Panc1 (cell line): Measurements from ENCODE around the gene TUBGCP3. TPM values are rescaled to one million over a fixed set of nuclear protein-coding genes. Genes with fewer than 3 reads are reported as not detected.

Source experiments
- ATAC-seq: fragments of 200-7000 bp; cut with Tn5 transposase; 2 replicates; pipeline ENCODE4 v1.9.1; 2020; ENCODE audit warnings: mild to moderate bottlenecking, moderate library complexity
- BruUV-seq: library from RNA; stranded (reverse); fragments of 400-500 nt; replicated peaks from 2 replicates; lab custom pipeline; 2021; lab: Mats Ljungman, UMichigan
- CTCF ChIA-PET: fragments of 300-600 bp; sonication (Branson Sonifier 250); formaldehyde crosslinking; loops from one replicate; lab custom pipeline; 2022; ENCODE audit warnings: antibody characterized with exemption; lab: Charles Lee
- POLR2A ChIA-PET: fragments of 300-600 bp; sonication (Branson Sonifier 250); formaldehyde crosslinking; loops from one replicate; lab custom pipeline; 2022; ENCODE audit warnings: antibody characterized with exemption; lab: Charles Lee
- DNase-seq: peaks from one replicate; pipeline ENCODE4 v3.0.0-alpha.2; 2010; ENCODE audit warnings: low read depth, low spot score
- H3K27ac ChIP-seq: 2 replicates; pipeline ENCODE4 v1.5.1; 2011; ENCODE audit warnings: mild to moderate bottlenecking, low read length, inconsistent platforms
- H3K27me3 ChIP-seq: fragments of 200-500 bp; sonication (Bioruptor generic); 2 replicates; pipeline ENCODE4 v1.6.0; 2014; ENCODE audit warnings: low read length, inconsistent platforms; ENCODE audit not compliant: control insufficient read depth, insufficient read depth
- H3K36me3 ChIP-seq: fragments of 200-500 bp; sonication (Bioruptor generic); 2 replicates; pipeline ENCODE4 v1.5.1; 2014; ENCODE audit warnings: inconsistent platforms, mild to moderate bottlenecking, low read length, moderate library complexity; ENCODE audit not compliant: control insufficient read depth, insufficient read depth
- H3K4me1 ChIP-seq: 2 replicates; pipeline ENCODE4 v1.5.1; 2011; ENCODE audit warnings: inconsistent platforms, mild to moderate bottlenecking, low read length, moderate library complexity; ENCODE audit not compliant: control insufficient read depth, insufficient read depth
- H3K4me3 ChIP-seq, 2 experiments: 2 replicates each; pipeline ENCODE4 v1.5.1; 2011 to 2012; ENCODE audit warnings: low read depth in 2 of 2, low read length in 2 of 2, mild to moderate bottlenecking in 2 of 2, inconsistent platforms in 1 of 2, moderate library complexity in 1 of 2
- H3K9me3 ChIP-seq: fragments of 200-500 bp; sonication (Bioruptor generic); 2 replicates; pipeline ENCODE4 v1.5.1; 2014; ENCODE audit warnings: low read depth, mild to moderate bottlenecking, inconsistent platforms, low read length, moderate library complexity; ENCODE audit not compliant: control insufficient read depth, insufficient read depth
- CTCF ChIP-seq: fragments of 450-650 bp; IDR thresholded peaks from 2 replicates; pipeline ENCODE4 v1.5.1; 2017; ENCODE audit warnings: mild to moderate bottlenecking
- POLR2AphosphoS5 ChIP-seq: IDR thresholded peaks from 2 replicates; pipeline ENCODE4 v1.6.1; 2012; ENCODE audit warnings: mild to moderate bottlenecking, low read depth, low read length, moderate library complexity
- SIN3A ChIP-seq: IDR thresholded peaks from 2 replicates; pipeline ENCODE4 v1.6.1; 2012; ENCODE audit warnings: low read depth, mild to moderate bottlenecking, low read length, moderate library complexity, borderline replicate concordance; ENCODE audit not compliant: insufficient read depth
- TCF7L2 ChIP-seq: IDR thresholded peaks from 2 replicates; pipeline ENCODE4 v1.6.1; 2011; ENCODE audit warnings: mild to moderate bottlenecking, low read depth, low read length, inconsistent platforms
- in situ Hi-C: cut with HindIII; loops from 2 replicates; pipeline ENCODE4 v1.10.0; 2016; ENCODE audit warnings: low sequenced_read_pairs, low pct_unique_long_range_greater_than_20kb
- intact Hi-C: fragments of 100-400 bp; cut with micrococcal nuclease; formaldehyde crosslinking; loops from one replicate; pipeline ENCODE4 v1.10.0; 2022; ENCODE audit not compliant: unreplicated experiment
- total RNA-seq: library from RNA; stranded (reverse); gene quantifications from one replicate; pipeline ENCODE4 v1.2.1, GENCODE V29; 2021; ENCODE audit not compliant: unreplicated experiment
- TF ChIP-seq, protein P1 (sequence below), 2 experiments: IDR thresholded peaks; 2 replicates each; pipeline ENCODE4 v1.6.1; 2011 to 2012; ENCODE audit warnings: low read depth in 2 of 2, control low read depth in 1 of 2, low read length in 1 of 2, mild to moderate bottlenecking in 1 of 2, moderate library complexity in 1 of 2; ENCODE audit not compliant: insufficient read depth in 1 of 2

The TUBGCP3 gene
- total RNA-seq, 1 experiment from 2014 or later = 28.4 TPM

DNA sequence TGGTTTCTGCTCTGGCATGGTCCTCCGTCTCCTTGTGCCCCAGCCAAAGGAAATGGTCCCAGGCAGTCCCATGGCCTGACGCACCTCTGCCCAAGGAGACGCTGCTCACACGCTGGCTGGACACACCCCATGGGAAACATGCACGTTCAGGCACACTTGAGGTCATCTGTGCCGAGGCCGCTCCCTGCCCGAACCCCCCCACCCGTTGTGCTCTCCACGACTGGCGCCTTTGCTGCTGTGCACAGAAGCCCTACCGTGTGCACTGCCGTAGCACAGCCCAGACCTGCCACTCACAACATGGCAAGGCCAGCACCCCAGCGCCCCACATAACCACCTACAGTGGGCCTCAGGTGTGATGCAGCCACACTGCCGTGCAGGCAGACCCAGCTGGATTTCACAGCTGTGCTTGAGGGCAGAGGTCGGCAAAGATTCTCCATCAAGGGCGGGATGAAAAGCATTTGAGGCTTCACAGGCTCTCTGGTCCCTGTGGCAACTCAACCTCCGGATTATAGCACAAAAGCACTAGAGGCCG is 146.1 kb downstream of the TUBGCP3 start:
- H3K27ac ChIP-seq = no peak overlapping the region
- DNase-seq = no peak
- H3K36me3 ChIP-seq = no peaks in the 10 kb centered on the region
- intact Hi-C loops (loop anchor here (5.0 to 10.0 kb wide), 2 partner anchors 87 to 970 kb away; no protein-coding TSS in a partner anchor), in situ Hi-C loops (no loop called here)
- no peaks in the 10 kb centered on the region; the same call in 1 of the 2 replicates for H3K27me3 ChIP-seq
- no peaks in the 10 kb centered on the region for H3K9me3 ChIP-seq
- TF ChIP-seq, protein P1, sequence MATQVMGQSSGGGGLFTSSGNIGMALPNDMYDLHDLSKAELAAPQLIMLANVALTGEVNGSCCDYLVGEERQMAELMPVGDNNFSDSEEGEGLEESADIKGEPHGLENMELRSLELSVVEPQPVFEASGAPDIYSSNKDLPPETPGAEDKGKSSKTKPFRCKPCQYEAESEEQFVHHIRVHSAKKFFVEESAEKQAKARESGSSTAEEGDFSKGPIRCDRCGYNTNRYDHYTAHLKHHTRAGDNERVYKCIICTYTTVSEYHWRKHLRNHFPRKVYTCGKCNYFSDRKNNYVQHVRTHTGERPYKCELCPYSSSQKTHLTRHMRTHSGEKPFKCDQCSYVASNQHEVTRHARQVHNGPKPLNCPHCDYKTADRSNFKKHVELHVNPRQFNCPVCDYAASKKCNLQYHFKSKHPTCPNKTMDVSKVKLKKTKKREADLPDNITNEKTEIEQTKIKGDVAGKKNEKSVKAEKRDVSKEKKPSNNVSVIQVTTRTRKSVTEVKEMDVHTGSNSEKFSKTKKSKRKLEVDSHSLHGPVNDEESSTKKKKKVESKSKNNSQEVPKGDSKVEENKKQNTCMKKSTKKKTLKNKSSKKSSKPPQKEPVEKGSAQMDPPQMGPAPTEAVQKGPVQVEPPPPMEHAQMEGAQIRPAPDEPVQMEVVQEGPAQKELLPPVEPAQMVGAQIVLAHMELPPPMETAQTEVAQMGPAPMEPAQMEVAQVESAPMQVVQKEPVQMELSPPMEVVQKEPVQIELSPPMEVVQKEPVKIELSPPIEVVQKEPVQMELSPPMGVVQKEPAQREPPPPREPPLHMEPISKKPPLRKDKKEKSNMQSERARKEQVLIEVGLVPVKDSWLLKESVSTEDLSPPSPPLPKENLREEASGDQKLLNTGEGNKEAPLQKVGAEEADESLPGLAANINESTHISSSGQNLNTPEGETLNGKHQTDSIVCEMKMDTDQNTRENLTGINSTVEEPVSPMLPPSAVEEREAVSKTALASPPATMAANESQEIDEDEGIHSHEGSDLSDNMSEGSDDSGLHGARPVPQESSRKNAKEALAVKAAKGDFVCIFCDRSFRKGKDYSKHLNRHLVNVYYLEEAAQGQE (IDR thresholded peaks at IDR 0.05; ENCODE audit: insufficient read depth in 1 of 2, low read depth in 2 of 2, low read length in 1 of 2) = no peak
- TF ChIP-seq POLR2AphosphoS5 = no peak
- TF ChIP-seq CTCF = no peak
- no peak for TF ChIP-seq TCF7L2
- no peak for TF ChIP-seq SIN3A
- no peaks in the 10 kb centered on the region for H3K4me1 ChIP-seq
- H3K4me3 ChIP-seq = no peak overlapping the region
- CTCF ChIA-PET = no interaction called here
- BruUV-seq = no TSS peak
- POLR2A ChIA-PET = interaction anchor here (0.6 kb wide), 2 partner anchors 32 to 171 kb away, joined by 3 to 4 read pairs; no protein-coding TSS in a partner anchor
- ATAC-seq = no peak

- no TSS peak for BruUV-seq
- in situ Hi-C loops (no loop called here), intact Hi-C loops (loop anchor here (5.0 to 10.0 kb wide), 2 partner anchors 86 to 969 kb away; no protein-coding TSS in a partner anchor)
- H3K4me3 ChIP-seq = no peak overlapping the region
- no peak for ATAC-seq
- ChIA-PET CTCF (no interaction called here), POLR2A (no interaction called here)
- H3K36me3 ChIP-seq = no peaks in the 10 kb centered on the region
- DNase-seq = no peak
- no peaks in the 10 kb centered on the region for H3K4me1 ChIP-seq
- H3K27me3 ChIP-seq = no peaks in the 10 kb centered on the region; the same call in 1 of the 2 replicates
- no peak overlapping the region for H3K27ac ChIP-seq
- H3K9me3 ChIP-seq = no peaks in the 10 kb centered on the region
- no peak for TF ChIP-seq CTCF
- TF ChIP-seq POLR2AphosphoS5 = no peak
- TF ChIP-seq, protein P1 (IDR thresholded peaks at IDR 0.05; ENCODE audit: insufficient read depth in 1 of 2, low read depth in 2 of 2, low read length in 1 of 2) = no peak
- TF ChIP-seq TCF7L2 = no peak
- no peak for TF ChIP-seq SIN3A
Observed at GRCh38 chr13:112441226-112441625, 146.7 kb downstream of the TUBGCP3 start.
